ENCODE measurements around the gene NEDD4L. TPM values are rescaled to one million over a fixed set of nuclear protein-coding genes. Genes with fewer than 3 reads are reported as not detected.

Gene NEDD4L
- polyA plus RNA-seq, 1 donor (not counting 4 experiments of a cell fraction or from before 2014, with no cell fraction given), result 52.6 TPM

DNA sequence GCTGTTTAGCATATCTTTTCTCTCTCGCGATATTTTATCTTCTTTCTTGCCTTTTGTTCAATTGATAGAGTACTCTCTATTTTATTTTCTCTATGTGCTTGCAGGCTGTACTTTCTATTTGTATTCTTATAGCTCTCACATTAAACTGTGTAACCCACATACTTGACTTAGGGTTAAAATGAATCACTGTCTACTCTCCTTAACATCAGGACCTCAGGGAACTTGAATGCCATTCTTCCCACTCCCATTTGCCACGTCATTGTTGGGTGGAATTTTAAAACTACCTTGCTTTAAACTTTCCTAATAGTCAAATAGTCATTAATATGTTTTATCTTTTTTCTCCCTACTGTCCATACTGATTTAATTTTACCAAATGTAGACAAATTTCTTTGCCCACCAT, 315.2 kb downstream of the NEDD4L start:
- Histone ChIP-seq H3K27me3 (ENCODE audit: control insufficient read depth, extremely low read depth, insufficient read depth, low read length) (no peaks in the 10 kb centered on the region), H3K4me1 (ENCODE audit: control insufficient read depth, extremely low read depth, insufficient read depth, low read length) (peaks cover 4% of the 10 kb centered on the region), H2AFZ (ENCODE audit: control insufficient read depth, low read length) (no peak overlapping the region), H3K27ac (ENCODE audit: control insufficient read depth, insufficient read depth, low read length) (no peak overlapping the region), H3K79me2 (ENCODE audit: control insufficient read depth, insufficient read depth, low read length) (no peaks in the 10 kb centered on the region), H3K36me3 (ENCODE audit: control insufficient read depth in 2 of 2, extremely low read depth in 1 of 2, insufficient read depth in 2 of 2, low read length in 2 of 2) (peaks cover 19 to 28% of the 10 kb centered on the region in 2 experiments), H3K9ac (ENCODE audit: control insufficient read depth, extremely low read depth, insufficient read depth, low read length) (no peak overlapping the region), H3K9me3 (ENCODE audit: control insufficient read depth, low read depth, low read length) (no peaks in the 10 kb centered on the region), H3K4me2 (ENCODE audit: control insufficient read depth, extremely low read depth, insufficient read depth, low read depth, low read length) (no peak overlapping the region), H4K20me1 (ENCODE audit: control insufficient read depth, extremely low read depth, insufficient read depth, low read length) (no peaks in the 10 kb centered on the region), H3K9me1 (ENCODE audit: control insufficient read depth, extremely low read depth, insufficient read depth, low read length) (no peaks in the 10 kb centered on the region), H3K4me3 (ENCODE audit: control insufficient read depth in 2 of 3, extremely low read depth in 1 of 3, insufficient read depth in 2 of 3, low read depth in 1 of 3, low read length in 3 of 3) (no peak overlapping the region)
- no peak for DNase-seq (ENCODE audit: low read depth, low spot score)
- no peak for FAIRE-seq
- TF ChIP-seq, protein P1, sequence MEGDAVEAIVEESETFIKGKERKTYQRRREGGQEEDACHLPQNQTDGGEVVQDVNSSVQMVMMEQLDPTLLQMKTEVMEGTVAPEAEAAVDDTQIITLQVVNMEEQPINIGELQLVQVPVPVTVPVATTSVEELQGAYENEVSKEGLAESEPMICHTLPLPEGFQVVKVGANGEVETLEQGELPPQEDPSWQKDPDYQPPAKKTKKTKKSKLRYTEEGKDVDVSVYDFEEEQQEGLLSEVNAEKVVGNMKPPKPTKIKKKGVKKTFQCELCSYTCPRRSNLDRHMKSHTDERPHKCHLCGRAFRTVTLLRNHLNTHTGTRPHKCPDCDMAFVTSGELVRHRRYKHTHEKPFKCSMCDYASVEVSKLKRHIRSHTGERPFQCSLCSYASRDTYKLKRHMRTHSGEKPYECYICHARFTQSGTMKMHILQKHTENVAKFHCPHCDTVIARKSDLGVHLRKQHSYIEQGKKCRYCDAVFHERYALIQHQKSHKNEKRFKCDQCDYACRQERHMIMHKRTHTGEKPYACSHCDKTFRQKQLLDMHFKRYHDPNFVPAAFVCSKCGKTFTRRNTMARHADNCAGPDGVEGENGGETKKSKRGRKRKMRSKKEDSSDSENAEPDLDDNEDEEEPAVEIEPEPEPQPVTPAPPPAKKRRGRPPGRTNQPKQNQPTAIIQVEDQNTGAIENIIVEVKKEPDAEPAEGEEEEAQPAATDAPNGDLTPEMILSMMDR (optimal IDR thresholded peaks at IDR 0.05 in 1 of 3, IDR thresholded peaks at IDR 0.05 in 1 of 3, conservative IDR thresholded peaks at IDR 0.05 in 1 of 3; ENCODE audit: extremely low read depth in 1 of 3, insufficient read depth in 2 of 3, low read length in 3 of 3), result no peak
- TF ChIP-seq EZH2 (IDR thresholded peaks at IDR 0.05; ENCODE audit: low read length), result no peak
- dilution Hi-C loops (cut with MboI; ENCODE audit: extremely low pct_ligation_motif_present, low sequenced_read_pairs), result no loop called here

DNA sequence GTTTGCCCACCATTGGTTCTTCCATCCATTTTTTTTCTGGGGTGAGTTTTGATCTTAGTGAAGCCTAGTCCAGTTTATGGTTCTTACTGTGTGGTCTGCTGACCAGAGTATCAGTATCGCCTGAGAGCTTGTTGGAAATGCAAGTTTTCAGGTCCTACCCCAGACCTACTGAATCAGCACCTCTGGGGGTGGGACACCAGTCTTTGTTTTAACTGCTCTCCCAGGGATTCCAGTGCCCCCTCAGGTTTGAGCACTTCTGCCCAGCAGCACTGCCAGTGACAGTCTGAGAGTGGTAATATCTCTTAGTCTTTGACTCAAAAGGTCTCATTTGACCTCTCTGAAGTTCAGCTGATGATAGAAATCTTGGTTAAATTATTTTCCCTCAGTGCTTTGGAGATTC, 315.6 kb downstream of the NEDD4L start:
- dilution Hi-C loops (cut with MboI; ENCODE audit: extremely low pct_ligation_motif_present, low sequenced_read_pairs), result no loop called here
- Histone ChIP-seq H3K27ac (ENCODE audit: control insufficient read depth, insufficient read depth, low read length) (no peak overlapping the region), H4K20me1 (ENCODE audit: control insufficient read depth, extremely low read depth, insufficient read depth, low read length) (no peaks in the 10 kb centered on the region), H3K4me1 (ENCODE audit: control insufficient read depth, extremely low read depth, insufficient read depth, low read length) (peaks cover 4% of the 10 kb centered on the region), H3K9ac (ENCODE audit: control insufficient read depth, extremely low read depth, insufficient read depth, low read length) (no peak overlapping the region), H3K4me3 (ENCODE audit: control insufficient read depth in 2 of 3, extremely low read depth in 1 of 3, insufficient read depth in 2 of 3, low read depth in 1 of 3, low read length in 3 of 3) (no peak overlapping the region), H3K36me3 (ENCODE audit: control insufficient read depth in 2 of 2, extremely low read depth in 1 of 2, insufficient read depth in 2 of 2, low read length in 2 of 2) (peaks cover 18 to 26% of the 10 kb centered on the region in 2 experiments), H2AFZ (ENCODE audit: control insufficient read depth, low read length) (no peak overlapping the region), H3K79me2 (ENCODE audit: control insufficient read depth, insufficient read depth, low read length) (no peaks in the 10 kb centered on the region), H3K27me3 (ENCODE audit: control insufficient read depth, extremely low read depth, insufficient read depth, low read length) (no peaks in the 10 kb centered on the region), H3K9me3 (ENCODE audit: control insufficient read depth, low read depth, low read length) (no peaks in the 10 kb centered on the region), H3K9me1 (ENCODE audit: control insufficient read depth, extremely low read depth, insufficient read depth, low read length) (no peaks in the 10 kb centered on the region), H3K4me2 (ENCODE audit: control insufficient read depth, extremely low read depth, insufficient read depth, low read depth, low read length) (no peak overlapping the region)
- no peak for DNase-seq (ENCODE audit: low read depth, low spot score)
- TF ChIP-seq, protein P1 (optimal IDR thresholded peaks at IDR 0.05 in 1 of 3, IDR thresholded peaks at IDR 0.05 in 1 of 3, conservative IDR thresholded peaks at IDR 0.05 in 1 of 3; ENCODE audit: extremely low read depth in 1 of 3, insufficient read depth in 2 of 3, low read length in 3 of 3), result no peak
- TF ChIP-seq EZH2 (IDR thresholded peaks at IDR 0.05; ENCODE audit: low read length), result no peak
- FAIRE-seq, result no peak

Measured in keratinocyte (primary cell).